ENCODE results near the gene NMNAT2. TPM values are rescaled to one million over a fixed set of nuclear protein-coding genes. Genes with fewer than 3 reads are reported as not detected.

The NMNAT2 gene
- 1 to 10 TPM; 1.0 to 1.3 TPM for total RNA-seq

DNA sequence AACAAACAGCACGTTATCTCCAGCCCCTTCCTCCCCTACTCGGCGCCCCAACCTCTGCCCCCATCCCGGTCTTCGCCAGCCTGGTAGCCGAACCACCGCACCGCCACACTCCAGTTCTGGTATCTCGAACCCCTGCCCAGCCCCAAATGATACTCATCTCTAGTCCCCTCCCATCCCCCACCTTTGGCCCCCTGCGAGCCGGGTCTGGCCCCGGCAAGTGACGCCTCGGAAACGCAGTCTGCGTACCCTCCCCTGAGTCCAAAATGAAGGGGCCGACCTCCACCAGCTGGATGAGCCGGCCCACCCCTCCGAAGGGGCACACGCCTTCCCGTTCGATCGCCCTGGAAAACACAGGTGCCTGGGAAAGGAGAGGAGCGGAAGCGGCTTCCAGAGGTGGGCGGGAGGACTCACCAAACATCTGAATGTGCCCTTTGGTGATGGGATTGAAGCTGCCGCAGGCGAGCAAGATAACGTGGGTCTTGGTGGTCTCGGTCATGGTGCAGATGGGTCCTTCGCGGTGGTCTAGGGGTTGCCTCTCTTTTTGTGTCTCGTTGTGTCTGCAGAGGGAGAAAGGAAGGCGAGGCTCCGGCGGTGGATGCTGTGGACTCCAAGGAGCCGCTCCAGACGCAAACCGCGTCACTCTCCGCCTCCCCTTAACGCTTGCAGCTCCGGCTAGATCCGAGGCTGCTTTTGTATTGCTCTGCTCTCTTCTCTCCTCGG is at the start of gene NMNAT2:
Gene NMNAT2 (minus strand): TSS at position 609 of the 720 bp plus-strand sequence. CDS start 113 bp downstream, at position 496.
- Histone ChIP-seq H3K27ac (no peak within 1 kb of the TSS), H3K36me3 (replicated peaks in 1 of 2; ENCODE audit: insufficient read depth in 1 of 2, low read depth in 2 of 2) (no peaks in the 10 kb centered on the region), H3K4me3 (no peak within 1 kb of the TSS), H3K27me3 (peaks cover 5 to 21% of the 10 kb centered on the region in 2 donors), H3K9me3 (no peaks in the 10 kb centered on the region), H3K4me1 (peaks cover 19% of the 10 kb centered on the region)
- DNase-seq, result peak in 3 of 4 donors; percentile 14 to 37 (median 18)
- TF ChIP-seq, protein P1, sequence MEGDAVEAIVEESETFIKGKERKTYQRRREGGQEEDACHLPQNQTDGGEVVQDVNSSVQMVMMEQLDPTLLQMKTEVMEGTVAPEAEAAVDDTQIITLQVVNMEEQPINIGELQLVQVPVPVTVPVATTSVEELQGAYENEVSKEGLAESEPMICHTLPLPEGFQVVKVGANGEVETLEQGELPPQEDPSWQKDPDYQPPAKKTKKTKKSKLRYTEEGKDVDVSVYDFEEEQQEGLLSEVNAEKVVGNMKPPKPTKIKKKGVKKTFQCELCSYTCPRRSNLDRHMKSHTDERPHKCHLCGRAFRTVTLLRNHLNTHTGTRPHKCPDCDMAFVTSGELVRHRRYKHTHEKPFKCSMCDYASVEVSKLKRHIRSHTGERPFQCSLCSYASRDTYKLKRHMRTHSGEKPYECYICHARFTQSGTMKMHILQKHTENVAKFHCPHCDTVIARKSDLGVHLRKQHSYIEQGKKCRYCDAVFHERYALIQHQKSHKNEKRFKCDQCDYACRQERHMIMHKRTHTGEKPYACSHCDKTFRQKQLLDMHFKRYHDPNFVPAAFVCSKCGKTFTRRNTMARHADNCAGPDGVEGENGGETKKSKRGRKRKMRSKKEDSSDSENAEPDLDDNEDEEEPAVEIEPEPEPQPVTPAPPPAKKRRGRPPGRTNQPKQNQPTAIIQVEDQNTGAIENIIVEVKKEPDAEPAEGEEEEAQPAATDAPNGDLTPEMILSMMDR (IDR thresholded peaks at IDR 0.05), result no peak
- no peak for TF ChIP-seq POLR2A (IDR thresholded peaks at IDR 0.05)
- WGBS, 2 donors, result 2 to 4% methylated on average over 31 to 45 of the region's 45 CpGs
- no peak for ATAC-seq
- intact Hi-C loops (cut with DNase I), result no loop called here

- TF ChIP-seq, protein P1 (IDR thresholded peaks at IDR 0.05), result no peak
- no peak for TF ChIP-seq POLR2A (IDR thresholded peaks at IDR 0.05)
- intact Hi-C loops (cut with DNase I), result loop anchor here (10.0 kb wide), 1 partner anchor 157 kb away; no protein-coding TSS in a partner anchor
- ATAC-seq (no peak), DNase-seq (no peak)
- H3K9me3 ChIP-seq, result no peaks in the 10 kb centered on the region
- H3K27ac ChIP-seq, result no peak overlapping the region
- no peaks in the 10 kb centered on the region for H3K36me3 ChIP-seq (replicated peaks in 1 of 2; ENCODE audit: insufficient read depth in 1 of 2, low read depth in 2 of 2)
- 51 to 58% methylated on average over 1 of the region's 1 CpG for WGBS, 2 donors
- H3K27me3 ChIP-seq, result no peaks in the 10 kb centered on the region
- no peak overlapping the region for H3K4me3 ChIP-seq
- H3K4me1 ChIP-seq, result no peaks in the 10 kb centered on the region
Measured at GRCh38 chr1:183467687-183468086, 49.5 kb upstream of the NMNAT2 start.

GRCh38 chr1:183466781-183467180 is 48.6 kb upstream of the NMNAT2 start:
- Histone ChIP-seq H3K27me3 (no peaks in the 10 kb centered on the region), H3K9me3 (no peaks in the 10 kb centered on the region), H3K27ac (no peak overlapping the region), H3K4me1 (no peaks in the 10 kb centered on the region), H3K36me3 (replicated peaks in 1 of 2; ENCODE audit: insufficient read depth in 1 of 2, low read depth in 2 of 2) (no peaks in the 10 kb centered on the region), H3K4me3 (no peak overlapping the region)
- no peak for ATAC-seq
- intact Hi-C loops (cut with DNase I), result loop anchor here (10.0 kb wide), 1 partner anchor 158 kb away; no protein-coding TSS in a partner anchor
- DNase-seq, result no peak
- TF ChIP-seq, protein P1 (IDR thresholded peaks at IDR 0.05), result no peak
- TF ChIP-seq POLR2A (IDR thresholded peaks at IDR 0.05), result no peak
- WGBS, 2 donors, result 36 to 63% methylated on average over 2 of the region's 2 CpGs

GRCh38 chr1:183463566-183463965 is 45.4 kb upstream of the NMNAT2 start:
- DNase-seq (no peak), ATAC-seq (no peak)
- Histone ChIP-seq H3K27ac (no peak overlapping the region), H3K27me3 (no peaks in the 10 kb centered on the region), H3K4me1 (no peaks in the 10 kb centered on the region), H3K9me3 (no peaks in the 10 kb centered on the region), H3K4me3 (no peak overlapping the region), H3K36me3 (replicated peaks in 1 of 2; ENCODE audit: insufficient read depth in 1 of 2, low read depth in 2 of 2) (no peaks in the 10 kb centered on the region)
- TF ChIP-seq, protein P1 (IDR thresholded peaks at IDR 0.05), result no peak
- no peak for TF ChIP-seq POLR2A (IDR thresholded peaks at IDR 0.05)
- intact Hi-C loops (cut with DNase I), result loop anchor here (10.0 kb wide), 1 partner anchor 161 kb away; no protein-coding TSS in a partner anchor
- 50 to 53% methylated on average over 2 of the region's 2 CpGs for WGBS, 2 donors

Measured in body of pancreas (tissue), 4 donors.